ENCODE measurements around the gene ASS1. TPM values are rescaled to one million over a fixed set of nuclear protein-coding genes. Genes with fewer than 3 reads are reported as not detected.

ASS1 gene
- total RNA-seq, 1 donor: 195 TPM

GRCh38 chr9:130453487-130453886 lies 8.7 kb downstream of the ASS1 start:
- H4K20me1 ChIP-seq (ENCODE audit: insufficient read depth, low read length): peaks cover 62% of the 10 kb centered on the region
- H3K36me3 ChIP-seq (ENCODE audit: insufficient read depth, low read length): peaks cover 7% of the 10 kb centered on the region
- TF ChIP-seq CTCF (IDR thresholded peaks at IDR 0.05; ENCODE audit: extremely low read depth, low read depth, low read length): no peak
- no peak overlapping the region for H3K27ac ChIP-seq (ENCODE audit: low read depth, low read length)
- H3K4me2 ChIP-seq (ENCODE audit: insufficient read depth, low read length): no peak overlapping the region
- no peak overlapping the region for H2AFZ ChIP-seq (ENCODE audit: low read length)
- no peaks in the 10 kb centered on the region for H3K27me3 ChIP-seq (ENCODE audit: insufficient read depth, low read length)
- no peaks in the 10 kb centered on the region for H3K9me3 ChIP-seq (ENCODE audit: low read depth, low read length)
- H3K4me1 ChIP-seq (ENCODE audit: insufficient read depth, low read length): peaks cover 13% of the 10 kb centered on the region
- no peak for DNase-seq (ENCODE audit: insufficient read length, low spot score, missing footprints)
- H3K79me2 ChIP-seq (ENCODE audit: insufficient read depth, low read length): peaks cover 2% of the 10 kb centered on the region
- H3K4me3 ChIP-seq (ENCODE audit: insufficient read depth, low read length): no peak overlapping the region

GRCh38 chr9:130454096-130454811 lies 9.5 kb downstream of the ASS1 start:
- Histone ChIP-seq H3K27ac (ENCODE audit: low read depth, low read length) (no peak overlapping the region), H3K79me2 (ENCODE audit: insufficient read depth, low read length) (peaks cover 2% of the 10 kb centered on the region), H3K4me1 (ENCODE audit: insufficient read depth, low read length) (peaks cover 13% of the 10 kb centered on the region), H3K4me2 (ENCODE audit: insufficient read depth, low read length) (no peak overlapping the region), H2AFZ (ENCODE audit: low read length) (no peak overlapping the region), H4K20me1 (ENCODE audit: insufficient read depth, low read length) (peaks cover 59% of the 10 kb centered on the region), H3K27me3 (ENCODE audit: insufficient read depth, low read length) (no peaks in the 10 kb centered on the region), H3K4me3 (ENCODE audit: insufficient read depth, low read length) (no peak overlapping the region), H3K9me3 (ENCODE audit: low read depth, low read length) (no peaks in the 10 kb centered on the region), H3K36me3 (ENCODE audit: insufficient read depth, low read length) (peaks cover 7% of the 10 kb centered on the region)
- DNase-seq (ENCODE audit: insufficient read length, low spot score, missing footprints): no peak
- TF ChIP-seq CTCF (IDR thresholded peaks at IDR 0.05; ENCODE audit: extremely low read depth, low read depth, low read length): no peak

GRCh38 chr9:130454812-130455325 lies 10.1 kb downstream of the ASS1 start:
- Histone ChIP-seq H3K27me3 (ENCODE audit: insufficient read depth, low read length) (no peaks in the 10 kb centered on the region), H3K4me2 (ENCODE audit: insufficient read depth, low read length) (no peak overlapping the region), H2AFZ (ENCODE audit: low read length) (no peak overlapping the region), H3K79me2 (ENCODE audit: insufficient read depth, low read length) (peaks cover 2% of the 10 kb centered on the region), H3K27ac (ENCODE audit: low read depth, low read length) (no peak overlapping the region), H3K4me1 (ENCODE audit: insufficient read depth, low read length) (peaks cover 13% of the 10 kb centered on the region), H3K9me3 (ENCODE audit: low read depth, low read length) (no peaks in the 10 kb centered on the region), H4K20me1 (ENCODE audit: insufficient read depth, low read length) (peaks cover 57% of the 10 kb centered on the region), H3K36me3 (ENCODE audit: insufficient read depth, low read length) (peaks cover 7% of the 10 kb centered on the region), H3K4me3 (ENCODE audit: insufficient read depth, low read length) (no peak overlapping the region)
- TF ChIP-seq CTCF (IDR thresholded peaks at IDR 0.05; ENCODE audit: extremely low read depth, low read depth, low read length): no peak
- no peak for DNase-seq (ENCODE audit: insufficient read length, low spot score, missing footprints)

- Histone ChIP-seq H3K4me3 (ENCODE audit: insufficient read depth, low read length) (no peak overlapping the region), H3K4me1 (ENCODE audit: insufficient read depth, low read length) (no peaks in the 10 kb centered on the region), H3K4me2 (ENCODE audit: insufficient read depth, low read length) (no peak overlapping the region), H3K27me3 (ENCODE audit: insufficient read depth, low read length) (no peaks in the 10 kb centered on the region), H3K36me3 (ENCODE audit: insufficient read depth, low read length) (peaks cover 7% of the 10 kb centered on the region), H2AFZ (ENCODE audit: low read length) (no peak overlapping the region), H4K20me1 (ENCODE audit: insufficient read depth, low read length) (peaks cover 46% of the 10 kb centered on the region), H3K79me2 (ENCODE audit: insufficient read depth, low read length) (no peaks in the 10 kb centered on the region), H3K27ac (ENCODE audit: low read depth, low read length) (no peak overlapping the region), H3K9me3 (ENCODE audit: low read depth, low read length) (no peaks in the 10 kb centered on the region)
- no peak for TF ChIP-seq CTCF (IDR thresholded peaks at IDR 0.05; ENCODE audit: extremely low read depth, low read depth, low read length)
- DNase-seq (ENCODE audit: insufficient read length, low spot score, missing footprints): no peak
These were observed 13.5 kb downstream of the ASS1 start for GRCh38 chr9:130458027-130458803.

Measured in osteoblast (primary cell).